NCI-H460 (cell line): ENCODE measurements around the gene TUBA4B. TPM values are rescaled to one million over a fixed set of nuclear protein-coding genes. Genes with fewer than 3 reads are reported as not detected.
"Not testable (repeated sequence)": the region's sequence is repeated elsewhere in the genome, so short reads cannot be mapped to it uniquely, and the experiment has no call there.

Source experiments
- DNase-seq: peaks from one replicate; pipeline ENCODE4 v3.0.0-alpha.2; 2016; ENCODE audit warnings: low read depth; ENCODE audit errors: extremely low read depth
- total RNA-seq: library from RNA; depleted of rRNA; stranded (reverse); fragments of >200 nt; shearing (Covaris generic); gene quantifications from 2 replicates; pipeline ENCODE4 v1.2.3, GENCODE V29; 2014

Gene TUBA4B
- total RNA-seq, 1 experiment from 2014 or later = not detected

DNA sequence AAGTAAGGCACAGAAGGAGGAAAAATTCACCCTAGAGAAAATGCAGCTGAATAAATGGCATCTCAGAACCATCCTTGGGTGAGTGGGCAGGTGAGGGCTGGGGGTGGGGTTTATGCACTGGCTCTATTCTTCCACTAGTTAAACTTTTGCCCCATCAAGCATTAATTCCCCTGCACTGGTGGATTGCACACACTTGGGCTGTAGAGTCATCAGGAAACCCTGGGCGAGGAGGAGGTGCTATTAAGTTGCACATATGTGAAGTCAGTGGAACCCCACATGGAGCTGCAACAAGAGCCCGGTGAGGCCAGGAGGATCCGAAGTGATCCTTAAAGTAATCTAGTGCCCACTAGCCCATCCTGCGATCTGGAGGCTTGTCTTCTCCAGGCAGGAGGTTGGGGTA is 19.3 kb downstream of the TUBA4B start:
- DNase-seq = no peak

DNA sequence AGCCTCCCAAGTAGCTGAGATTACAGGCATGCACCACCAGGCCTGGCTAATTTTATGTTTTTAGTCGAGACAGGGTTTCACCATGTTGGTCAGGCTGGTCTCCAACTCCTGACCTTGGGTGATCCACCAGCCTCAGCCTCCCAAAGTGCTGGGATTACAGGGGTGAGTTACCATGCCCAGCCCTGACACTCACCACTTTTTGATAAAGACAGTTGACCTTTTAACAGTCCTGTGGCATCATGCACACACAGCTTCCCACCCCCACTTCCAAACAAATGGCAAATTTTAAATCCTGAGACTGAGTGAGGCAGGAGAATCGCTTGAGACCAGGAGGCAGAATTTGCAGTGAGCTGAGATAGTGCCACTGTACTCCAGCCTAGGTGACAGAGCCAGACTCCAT is 20.0 kb downstream of the TUBA4B start:
- DNase-seq = no peak

DNA sequence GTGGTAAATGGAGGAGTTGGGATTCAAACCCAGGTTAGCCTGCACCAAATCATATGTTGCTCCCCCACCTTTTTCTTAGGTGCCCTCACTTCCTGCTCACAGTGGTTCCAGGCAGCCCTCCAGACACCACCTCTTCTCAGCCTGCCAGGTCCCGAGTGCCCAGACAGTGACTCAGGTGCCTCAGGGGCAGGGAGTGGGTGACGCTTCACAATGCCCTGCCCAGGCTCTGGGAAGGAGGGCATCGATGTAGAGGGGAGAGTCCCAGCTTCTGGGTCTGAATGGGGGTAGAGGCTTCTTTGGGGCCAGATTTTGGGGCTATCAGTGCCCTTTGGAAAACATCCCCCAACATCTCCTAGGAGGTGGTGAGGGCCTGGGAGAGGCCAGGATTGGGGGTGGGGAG is 20.9 kb downstream of the TUBA4B start:
- no peak for DNase-seq

DNA sequence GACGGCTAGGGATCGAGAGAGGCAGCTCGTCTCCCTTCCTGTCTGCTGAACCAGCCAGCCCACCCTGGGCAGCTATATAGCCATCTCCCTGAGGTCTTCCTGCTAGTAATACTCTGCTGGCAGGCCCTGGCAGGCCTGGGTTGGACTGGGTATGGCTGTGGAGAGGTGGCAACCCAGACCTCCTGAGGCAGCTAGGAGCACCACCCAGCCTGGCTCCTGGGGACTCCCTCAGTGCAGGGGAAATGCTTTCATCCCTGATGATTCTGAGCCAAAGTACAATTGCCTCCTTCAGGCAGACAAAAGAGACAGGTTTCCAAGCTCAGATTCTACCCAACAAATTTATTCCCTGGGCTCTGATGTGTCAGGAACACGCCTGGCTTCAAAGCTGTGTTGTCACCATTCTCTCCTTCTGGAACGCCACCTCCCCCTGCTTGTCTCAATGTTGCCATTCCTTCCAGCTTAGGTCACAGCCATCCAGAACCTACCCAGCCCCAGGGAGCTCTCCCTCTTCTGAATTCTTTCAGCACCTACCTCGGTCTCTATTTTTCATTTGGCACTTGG is 21.4 kb downstream of the TUBA4B start:
- no peak for DNase-seq

DNA sequence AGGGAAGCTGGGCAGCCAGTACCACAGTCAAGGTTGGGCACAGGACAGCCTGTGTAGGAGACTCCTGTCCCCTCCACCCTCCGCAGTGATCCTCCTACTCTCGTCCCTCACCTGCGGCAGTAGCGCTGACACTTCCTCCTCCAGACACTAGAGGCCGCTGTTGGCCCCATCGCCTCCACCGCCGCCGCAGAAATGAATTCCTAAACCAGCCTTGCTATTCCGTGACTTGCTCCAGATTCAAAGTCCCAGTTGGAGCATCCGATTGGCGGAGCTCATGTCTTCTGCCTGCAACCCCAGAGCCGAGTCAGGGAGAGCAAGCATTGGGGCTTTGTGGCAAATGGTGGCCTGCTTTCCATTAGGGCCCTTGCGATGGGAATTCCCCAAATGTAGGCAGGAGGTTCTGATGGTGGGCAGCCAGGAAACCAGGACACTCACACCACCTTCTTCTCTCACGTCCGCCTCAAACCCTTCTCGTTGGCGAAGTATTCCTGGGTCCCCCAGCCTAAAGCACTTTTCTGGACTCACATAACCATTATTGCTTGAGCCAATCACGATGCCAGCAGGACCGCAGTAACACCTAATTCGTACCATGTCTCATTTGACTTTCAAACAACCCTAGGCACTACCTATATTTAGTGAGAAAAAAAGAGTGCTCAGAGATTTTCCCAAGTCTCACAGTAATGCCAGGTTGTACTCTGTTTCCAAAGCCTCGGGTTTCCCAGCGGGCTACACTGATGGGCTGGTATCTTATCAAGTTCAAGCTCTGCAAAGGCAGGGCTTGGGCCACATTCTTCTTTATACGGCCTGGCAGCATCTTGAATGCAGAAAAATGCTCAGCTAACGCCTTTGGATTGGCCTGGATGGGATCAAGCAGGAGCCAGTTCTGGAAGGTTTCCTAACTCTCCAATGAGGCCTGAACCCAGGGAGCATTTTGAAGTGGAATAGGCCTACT is 24.9 kb downstream of the TUBA4B start:
- peak; percentile 79 for DNase-seq

DNA sequence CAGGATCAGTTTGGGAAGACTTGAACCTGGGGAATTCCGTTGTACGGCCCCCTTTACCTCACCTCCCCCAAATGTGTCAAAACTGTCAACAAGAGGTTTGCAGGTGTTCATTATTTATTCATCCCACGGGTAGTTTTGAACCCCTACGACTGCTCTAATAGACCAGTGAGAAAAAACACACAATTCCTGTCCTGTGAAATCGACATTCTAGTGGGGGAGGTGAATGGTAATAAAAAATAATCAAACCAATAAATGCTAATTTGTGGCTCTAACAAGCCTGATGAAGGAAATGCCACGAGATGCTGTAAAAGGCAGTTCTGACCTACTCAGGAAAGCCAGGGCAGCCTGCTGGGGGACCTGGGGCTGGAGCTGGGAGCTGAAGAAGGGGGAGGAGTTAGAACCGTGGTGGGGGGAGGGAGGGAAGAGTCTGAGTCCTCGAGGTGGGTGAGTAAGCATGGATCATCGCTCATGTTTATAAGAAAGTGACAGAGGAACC is 25.7 kb downstream of the TUBA4B start:
- no peak for DNase-seq

DNA sequence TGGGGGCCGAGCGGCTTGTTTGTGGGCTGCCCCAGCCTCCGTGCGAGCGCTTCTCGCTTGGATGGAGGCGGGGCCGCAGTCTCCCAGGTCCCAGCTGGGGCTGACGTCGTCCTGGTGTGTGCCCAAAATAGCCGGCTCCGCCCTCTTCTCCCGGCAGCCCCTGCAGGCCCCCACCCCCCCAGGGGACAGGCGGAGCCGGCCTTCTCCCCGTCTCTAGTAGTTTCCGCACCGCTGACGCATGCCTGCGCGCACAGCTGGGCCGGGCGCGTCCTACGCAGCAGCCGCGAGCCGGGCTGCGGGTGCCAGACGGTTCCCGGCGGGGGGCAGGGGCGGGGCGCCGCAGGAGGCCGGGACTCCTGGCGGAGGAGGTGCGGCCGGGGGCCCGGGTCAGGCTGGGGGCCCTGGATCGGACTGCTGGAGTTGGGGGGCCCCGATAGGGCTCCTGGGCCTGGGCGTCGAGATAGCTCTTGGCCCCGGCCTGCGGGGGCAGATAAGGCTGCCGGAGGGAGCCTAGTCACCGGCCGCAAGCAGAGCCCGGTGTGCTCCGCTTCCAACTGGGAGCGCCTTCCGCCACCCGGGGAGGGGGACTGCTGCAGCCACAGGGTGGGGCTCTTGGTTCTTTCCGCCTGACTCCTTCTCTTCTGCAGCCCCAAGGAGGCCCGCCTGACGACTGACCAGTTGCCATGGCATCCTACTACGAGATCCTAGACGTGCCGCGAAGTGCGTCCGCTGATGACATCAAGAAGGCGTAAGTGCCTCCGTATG is 26.3 kb downstream of the TUBA4B start, which contains the start of gene DNAJB2:
TSS of gene DNAJB2 (plus strand) at position 216 of the 765 bp plus-strand sequence. CDS start at position 684, 468 bp downstream.
- DNase-seq = peak; percentile 97

DNA sequence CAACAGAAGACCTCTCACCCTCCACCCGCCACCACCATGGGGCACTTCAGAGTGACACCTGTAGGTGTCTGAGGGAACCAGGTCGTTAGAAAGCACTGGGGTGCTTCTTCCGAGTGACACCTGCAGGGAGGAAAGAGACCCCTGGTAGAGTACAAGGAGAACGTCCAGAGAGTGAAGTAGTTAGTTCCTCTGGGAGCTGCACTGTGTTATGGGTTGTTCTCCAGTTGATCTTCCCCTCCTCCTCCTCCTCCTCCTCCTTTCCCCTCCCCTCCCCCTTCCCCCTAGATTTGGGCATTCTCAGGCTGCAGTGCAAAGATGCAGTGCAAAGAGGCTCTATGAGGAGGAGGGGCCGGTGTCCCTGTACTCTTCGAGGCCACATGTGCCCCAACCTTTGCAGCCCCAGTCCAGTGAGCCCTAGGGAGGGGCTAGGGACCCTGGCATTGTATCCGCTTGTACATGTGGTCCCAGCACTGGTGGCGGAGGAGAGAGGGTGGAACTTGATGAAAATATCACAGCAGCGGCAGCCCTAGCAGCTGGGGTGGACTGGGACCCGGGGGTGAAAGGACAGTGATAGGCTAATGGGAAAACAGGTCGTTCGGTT is 27.0 kb downstream of the TUBA4B start:
- no peak for DNase-seq

DNA sequence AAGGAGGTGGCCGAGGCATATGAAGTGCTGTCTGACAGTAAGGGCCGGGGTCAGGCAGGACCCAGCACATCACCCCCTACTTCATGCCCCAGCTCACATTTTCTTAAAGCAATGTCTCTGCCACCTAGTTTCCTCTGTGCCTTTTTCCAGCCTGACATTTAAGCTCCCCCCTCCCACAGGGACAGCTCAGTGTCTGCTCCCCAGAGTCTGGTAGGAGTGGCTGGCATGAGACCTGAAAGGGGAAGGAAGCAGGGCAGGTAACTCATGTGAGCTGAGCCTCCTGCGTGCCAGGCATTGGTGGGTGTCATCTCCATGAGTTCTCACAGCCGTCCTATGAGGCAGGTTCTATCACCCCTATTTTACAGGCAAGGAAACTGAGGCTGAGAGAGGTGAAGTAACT is 27.6 kb downstream of the TUBA4B start:
- DNase-seq = no peak

DNA sequence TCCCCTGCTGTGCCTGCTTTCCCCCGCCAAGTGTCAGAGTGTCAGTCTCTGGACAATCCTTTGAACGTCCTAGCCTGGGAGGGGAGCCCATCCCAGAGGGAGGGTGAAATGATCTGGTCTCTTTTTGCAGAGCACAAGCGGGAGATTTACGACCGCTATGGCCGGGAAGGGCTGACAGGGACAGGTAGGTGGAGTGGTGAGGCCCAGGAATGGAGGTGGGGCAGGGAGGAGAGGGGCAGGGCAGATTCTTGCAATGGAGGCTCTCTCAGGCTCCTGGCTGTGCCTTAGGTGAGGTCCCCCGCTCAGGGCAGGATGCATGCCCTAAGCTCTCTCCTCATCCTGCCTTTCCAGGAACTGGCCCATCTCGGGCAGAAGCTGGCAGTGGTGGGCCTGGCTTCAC is 28.5 kb downstream of the TUBA4B start:
- DNase-seq = no peak

DNA sequence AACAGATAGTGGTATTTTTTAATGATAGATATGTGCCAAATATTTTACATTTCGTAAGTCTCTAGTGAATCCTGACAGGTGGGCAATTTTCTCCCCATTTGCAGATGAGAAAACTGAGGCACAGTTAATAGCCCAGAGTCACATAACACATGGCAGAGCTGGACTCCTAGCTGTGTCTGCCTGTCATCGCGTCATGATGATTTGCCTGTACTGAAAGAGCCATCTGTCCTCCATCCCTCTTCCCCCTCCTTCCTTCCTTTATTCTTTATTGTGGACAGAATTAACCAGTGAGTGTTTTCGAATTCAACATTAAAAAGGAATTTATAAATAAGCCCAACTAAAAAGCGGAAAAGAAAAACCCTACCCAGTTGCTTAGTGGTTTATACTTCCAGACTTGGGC is 29.3 kb downstream of the TUBA4B start:
- DNase-seq = no peak

DNA sequence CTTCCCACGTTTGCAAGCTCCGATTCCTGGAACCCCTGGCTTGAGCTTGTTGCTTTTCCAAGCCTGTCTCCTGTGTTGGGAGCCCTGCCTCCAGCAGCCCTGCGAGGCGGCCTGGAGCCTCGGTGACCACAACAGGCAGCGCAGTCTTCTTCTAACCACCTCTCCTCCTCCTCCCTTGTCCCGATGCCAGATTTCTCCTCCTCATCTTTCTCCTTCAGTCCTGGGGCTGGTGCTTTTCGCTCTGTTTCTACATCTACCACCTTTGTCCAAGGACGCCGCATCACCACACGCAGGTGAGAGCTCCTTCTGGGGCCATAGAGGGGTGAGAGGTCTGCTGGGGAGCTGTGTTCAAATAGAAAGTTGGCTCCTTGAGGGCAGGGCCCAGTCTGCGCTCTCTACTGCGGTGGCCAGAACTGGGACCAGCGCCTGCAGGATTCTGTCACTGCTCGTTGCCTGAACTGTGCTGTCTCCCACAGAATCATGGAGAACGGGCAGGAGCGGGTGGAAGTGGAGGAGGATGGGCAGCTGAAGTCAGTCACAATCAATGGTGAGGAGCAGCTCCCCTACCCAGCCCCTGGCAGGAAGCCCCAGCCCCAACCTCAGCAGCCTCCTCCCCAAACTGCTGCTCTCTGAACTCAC is 30.0 kb downstream of the TUBA4B start:
- no peak for DNase-seq

DNA sequence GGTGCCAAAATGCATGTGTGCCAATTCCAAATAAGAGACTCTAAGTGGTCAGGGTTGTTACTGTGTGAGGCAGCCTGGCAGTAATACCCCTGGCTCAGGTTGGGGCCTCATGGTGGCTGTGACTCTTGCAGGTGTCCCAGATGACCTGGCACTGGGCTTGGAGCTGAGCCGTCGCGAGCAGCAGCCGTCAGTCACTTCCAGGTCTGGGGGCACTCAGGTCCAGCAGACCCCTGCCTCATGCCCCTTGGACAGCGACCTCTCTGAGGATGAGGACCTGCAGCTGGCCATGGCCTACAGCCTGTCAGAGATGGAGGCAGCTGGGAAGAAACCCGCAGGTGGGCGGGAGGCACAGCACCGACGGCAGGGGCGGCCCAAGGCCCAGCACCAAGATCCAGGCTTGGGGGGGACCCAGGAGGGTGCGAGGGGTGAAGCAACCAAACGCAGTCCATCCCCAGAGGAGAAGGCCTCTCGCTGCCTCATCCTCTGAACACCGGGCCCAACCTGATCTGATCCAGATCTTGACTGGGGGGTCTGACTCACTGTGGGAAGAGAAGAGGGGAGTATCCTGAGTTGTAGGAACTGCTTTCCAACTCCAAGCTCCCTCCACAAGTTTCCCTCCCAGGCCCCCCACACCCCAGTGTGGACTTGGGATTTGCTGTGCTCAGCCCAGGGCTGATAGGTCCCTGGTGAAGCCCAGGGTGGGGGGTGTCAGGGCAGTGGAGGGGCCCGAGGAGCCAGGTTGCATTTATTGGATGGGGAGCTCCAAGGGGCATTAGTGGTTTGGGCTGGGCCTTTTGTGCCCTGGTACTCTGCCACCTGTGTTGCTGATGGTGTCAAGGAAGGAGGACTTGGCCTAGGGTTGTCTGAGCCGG is 31.7 kb downstream of the TUBA4B start:
- no peak for DNase-seq

DNA sequence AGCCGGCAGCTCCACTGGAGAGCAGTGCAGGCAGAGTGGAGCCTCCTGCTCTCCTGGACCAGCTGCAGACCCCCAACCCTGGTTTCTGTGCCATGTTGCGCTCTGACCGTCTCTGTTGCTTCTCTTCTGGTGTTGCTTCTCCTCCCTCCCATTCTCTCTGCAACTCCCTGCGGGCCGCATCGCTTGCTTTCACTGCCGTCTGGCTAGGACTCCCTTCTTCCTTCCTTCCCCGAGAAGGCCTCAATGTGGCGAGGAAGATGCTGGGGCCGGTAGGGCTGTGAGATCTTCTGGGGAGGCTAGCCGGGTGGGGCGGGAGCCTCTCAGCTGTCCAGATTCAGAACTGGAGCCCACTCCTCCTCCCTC is 32.3 kb downstream of the TUBA4B start:
- no peak for DNase-seq

DNA sequence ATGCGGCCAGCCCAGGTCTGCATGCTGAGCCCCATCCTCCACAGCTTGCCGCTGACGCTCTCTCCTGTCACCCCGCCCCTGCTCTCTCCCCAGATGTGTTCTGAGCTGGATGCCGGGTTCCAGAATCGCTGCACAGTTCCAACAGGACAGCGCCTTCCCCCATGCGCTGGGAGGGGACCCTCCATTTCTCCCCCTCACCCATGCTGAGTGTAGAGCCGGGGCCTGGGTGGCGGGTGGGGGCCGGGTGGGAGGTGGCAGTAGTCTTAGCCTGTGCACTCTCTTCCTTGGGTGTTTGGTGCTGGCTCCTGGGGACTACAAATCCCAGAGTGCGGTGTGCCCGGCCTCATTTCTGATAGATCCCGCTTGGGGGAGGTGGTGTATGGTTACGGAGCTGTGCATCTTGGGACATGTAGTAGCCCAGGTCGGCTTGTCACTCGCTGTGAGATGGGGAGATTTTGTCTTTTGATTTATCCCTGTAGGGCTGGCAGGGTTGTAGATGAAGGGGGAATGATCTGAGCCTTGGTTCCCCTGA is 32.9 kb downstream of the TUBA4B start:
- DNase-seq = no peak

DNA sequence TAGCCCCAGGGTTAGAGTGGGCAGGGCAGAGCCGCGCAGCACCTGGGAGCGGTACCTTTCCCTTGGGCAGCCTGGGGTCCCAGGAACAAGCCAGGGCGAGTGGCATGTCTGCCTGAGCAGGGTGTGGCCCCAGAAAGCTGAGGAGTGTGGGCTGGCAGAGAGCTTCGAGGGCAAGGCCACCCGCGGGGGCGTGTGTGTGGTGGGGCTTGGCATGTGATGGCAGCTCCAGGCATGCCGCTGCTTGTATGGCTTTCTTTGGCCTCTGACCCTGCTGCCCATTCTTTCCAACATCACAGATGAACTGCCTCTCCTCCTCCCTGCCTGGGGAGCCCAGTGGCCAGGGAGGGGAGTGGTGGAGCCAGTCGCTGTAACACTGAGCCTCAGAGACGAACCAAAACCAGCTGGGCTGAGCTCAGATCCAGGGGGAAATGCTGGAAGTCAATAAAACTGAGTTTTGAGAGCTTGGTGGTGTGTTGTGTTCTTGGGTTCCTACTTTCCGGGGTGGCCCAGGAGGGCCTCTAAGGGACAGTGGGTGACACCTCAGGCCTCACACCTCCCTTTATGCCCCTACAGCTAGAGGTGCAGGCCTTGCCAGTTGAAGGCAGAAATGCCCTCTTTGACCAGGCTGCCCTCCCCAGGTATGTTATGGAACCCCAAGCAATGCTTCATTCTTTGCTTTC is 33.5 kb downstream of the TUBA4B start:
- DNase-seq = no peak

DNA sequence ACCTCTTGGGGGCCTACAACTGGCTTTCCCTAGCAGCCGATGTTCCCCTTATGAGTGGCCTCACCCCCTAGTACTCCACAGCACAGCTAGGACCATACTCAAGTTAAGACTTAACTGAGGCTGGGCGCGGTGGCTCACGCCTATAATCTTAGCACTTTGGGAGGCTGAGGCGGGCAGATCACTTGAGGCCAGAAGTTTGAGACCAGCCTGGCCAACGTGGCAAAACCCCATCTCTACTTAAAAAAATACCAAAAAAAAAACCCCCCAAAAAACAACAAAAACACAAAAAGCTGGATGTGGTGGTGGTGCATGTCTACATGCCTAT is 34.0 kb downstream of the TUBA4B start:
- not testable (repeated sequence) for DNase-seq

DNA sequence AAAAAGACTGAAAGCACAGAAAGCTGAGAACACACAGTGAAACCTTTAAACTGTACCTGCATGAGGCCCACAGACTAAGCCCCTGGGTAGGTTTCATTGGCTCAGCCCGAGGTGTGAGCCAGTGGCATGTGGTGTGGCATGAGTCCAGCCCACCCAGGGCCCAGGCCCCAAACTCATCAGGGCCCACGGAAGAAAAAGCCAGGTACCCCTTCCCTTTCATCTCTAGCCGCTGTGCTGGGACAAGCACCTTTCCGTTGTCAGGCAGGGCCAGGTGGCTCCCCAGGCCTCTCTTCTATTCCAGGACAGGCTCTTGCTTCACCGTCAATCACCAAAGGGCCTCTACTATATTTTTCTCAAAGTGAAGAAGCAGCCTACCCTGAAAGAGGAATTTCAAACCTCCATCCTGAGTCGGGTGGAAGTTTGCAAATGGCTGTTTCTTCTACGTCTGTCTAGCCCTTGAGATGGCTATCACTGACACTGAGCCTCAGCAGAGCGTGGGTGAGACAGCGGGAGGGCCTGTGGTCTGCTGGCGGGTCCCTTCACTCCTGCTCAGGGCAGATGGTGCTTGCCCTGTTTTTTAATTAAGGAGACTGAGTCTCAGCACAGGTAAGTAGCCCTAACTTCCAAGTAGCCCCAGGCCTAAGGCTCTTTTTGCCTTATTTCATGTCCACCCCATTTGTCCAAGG is 34.7 kb downstream of the TUBA4B start:
- no peak for DNase-seq
